Measurements from ENCODE around the gene NRP1. TPM values are rescaled to one million over a fixed set of nuclear protein-coding genes. Genes with fewer than 3 reads are reported as not detected.

NRP1 gene
- polyA plus RNA-seq, 3 donors = 1.1 to 1.7 (median 1.3) TPM

DNA sequence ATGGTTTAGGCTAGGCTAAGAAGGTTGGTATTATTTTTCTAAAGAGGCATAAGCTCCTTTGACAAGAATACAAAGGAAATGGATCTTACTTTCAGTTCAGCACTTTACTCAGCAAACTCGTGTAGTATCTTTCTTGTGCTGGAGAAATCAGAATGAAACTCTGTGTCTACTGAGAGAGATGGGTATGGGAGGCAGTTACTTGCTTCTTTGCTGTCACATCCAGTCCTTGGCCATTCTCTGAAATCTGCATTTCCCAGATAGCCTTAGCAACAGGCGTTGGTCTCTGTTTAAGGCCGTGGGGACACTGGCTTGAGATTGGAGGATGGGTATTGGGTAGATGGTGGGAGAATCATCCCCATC is 180.5 kb downstream of the NRP1 start:
- no peaks in the 10 kb centered on the region for H4K20me1 ChIP-seq (ENCODE audit: insufficient read depth, low read length)
- H3K79me2 ChIP-seq (ENCODE audit: insufficient read depth, low read length) = no peaks in the 10 kb centered on the region
- DNase-seq = no peak
- no peaks in the 10 kb centered on the region for H3K9me3 ChIP-seq (replicated peaks in 1 of 2; ENCODE audit: control insufficient read depth in 1 of 2, insufficient read depth in 1 of 2, low read length in 2 of 2)
- Mint-ChIP-seq H3K27ac (no peak overlapping the region), H3K9me3 (peaks cover 0 to 3% (median 0%) of the 10 kb centered on the region in 7 donors), H3K36me3 (no peaks in the 10 kb centered on the region), H3K27me3 (ENCODE audit: low read depth in 3 of 3) (peaks cover 3 to 4% (median 3%) of the 10 kb centered on the region in 3 donors), H3K4me1 (peaks cover 5% of the 10 kb centered on the region), H3K4me3 (no peak overlapping the region)
- intact Hi-C loops (cut with micrococcal nuclease) = no loop called here
- no peaks in the 10 kb centered on the region for H3K27me3 ChIP-seq (ENCODE audit: control insufficient read depth in 2 of 2, insufficient read depth in 2 of 2, low read length in 2 of 2)
- no peaks in the 10 kb centered on the region for H3K36me3 ChIP-seq (replicated peaks in 1 of 2; ENCODE audit: control insufficient read depth in 1 of 2, insufficient read depth in 2 of 2, low read length in 2 of 2)
- no peak overlapping the region for H3K4me2 ChIP-seq (replicated peaks; ENCODE audit: extremely low read depth, low read length, poor library complexity, severe bottlenecking)
- H3K27ac ChIP-seq (ENCODE audit: low read depth in 1 of 2, low read length in 2 of 2) = no peak overlapping the region
- H3K4me3 ChIP-seq (replicated peaks in 1 of 3; ENCODE audit: low read depth in 2 of 3, low read length in 3 of 3) = no peak overlapping the region
- TF ChIP-seq, protein P1, sequence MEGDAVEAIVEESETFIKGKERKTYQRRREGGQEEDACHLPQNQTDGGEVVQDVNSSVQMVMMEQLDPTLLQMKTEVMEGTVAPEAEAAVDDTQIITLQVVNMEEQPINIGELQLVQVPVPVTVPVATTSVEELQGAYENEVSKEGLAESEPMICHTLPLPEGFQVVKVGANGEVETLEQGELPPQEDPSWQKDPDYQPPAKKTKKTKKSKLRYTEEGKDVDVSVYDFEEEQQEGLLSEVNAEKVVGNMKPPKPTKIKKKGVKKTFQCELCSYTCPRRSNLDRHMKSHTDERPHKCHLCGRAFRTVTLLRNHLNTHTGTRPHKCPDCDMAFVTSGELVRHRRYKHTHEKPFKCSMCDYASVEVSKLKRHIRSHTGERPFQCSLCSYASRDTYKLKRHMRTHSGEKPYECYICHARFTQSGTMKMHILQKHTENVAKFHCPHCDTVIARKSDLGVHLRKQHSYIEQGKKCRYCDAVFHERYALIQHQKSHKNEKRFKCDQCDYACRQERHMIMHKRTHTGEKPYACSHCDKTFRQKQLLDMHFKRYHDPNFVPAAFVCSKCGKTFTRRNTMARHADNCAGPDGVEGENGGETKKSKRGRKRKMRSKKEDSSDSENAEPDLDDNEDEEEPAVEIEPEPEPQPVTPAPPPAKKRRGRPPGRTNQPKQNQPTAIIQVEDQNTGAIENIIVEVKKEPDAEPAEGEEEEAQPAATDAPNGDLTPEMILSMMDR (IDR thresholded peaks at IDR 0.05) = no peak
- no peak overlapping the region for H3K9ac ChIP-seq (ENCODE audit: insufficient read depth, low read length, poor library complexity, severe bottlenecking)
- 80% methylated on average over 1 of the region's 3 CpGs for WGBS (ENCODE audit: insufficient coverage)
- no peak overlapping the region for H2AFZ ChIP-seq (ENCODE audit: insufficient read depth, low read depth, low read length, poor library complexity, severe bottlenecking)
- H3K4me1 ChIP-seq (ENCODE audit: control insufficient read depth in 1 of 2, insufficient read depth in 2 of 2, low read length in 2 of 2) = peaks cover 0 to 3% of the 10 kb centered on the region in 2 donors

DNA sequence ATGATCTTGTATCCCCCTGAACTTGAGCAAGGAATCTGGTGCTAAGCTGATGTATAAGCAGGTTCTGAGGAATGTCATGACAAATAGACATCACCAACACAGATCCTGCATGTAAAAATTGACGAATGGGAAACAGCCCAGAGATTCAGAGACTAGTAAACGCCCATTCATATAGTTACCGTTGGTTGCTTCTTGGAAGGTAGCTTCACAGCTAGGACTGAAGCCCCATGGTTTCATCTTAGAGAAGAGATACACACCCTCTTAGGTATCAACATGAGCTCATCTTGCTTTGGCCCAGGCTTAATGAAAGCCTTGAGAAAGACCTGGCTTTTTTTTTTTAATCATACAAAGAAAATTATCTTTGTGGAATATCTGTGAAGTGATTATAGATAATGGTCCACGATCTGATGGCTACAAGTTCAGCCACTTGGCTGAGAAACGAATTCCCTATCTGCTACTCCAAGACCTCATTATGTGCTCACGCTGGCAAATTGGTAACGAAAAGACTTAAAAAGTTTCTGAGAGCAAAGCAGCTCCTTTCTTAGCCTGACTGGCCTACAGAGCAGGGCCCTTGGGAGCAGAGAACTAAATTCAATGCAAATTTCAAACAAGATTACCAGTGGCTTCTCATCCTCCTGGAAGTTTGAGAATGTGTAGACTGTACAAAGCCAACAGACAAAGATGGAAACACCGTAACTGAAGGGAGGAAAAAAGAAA is 181.1 kb downstream of the NRP1 start:
- Histone ChIP-seq H3K79me2 (ENCODE audit: insufficient read depth, low read length) (no peaks in the 10 kb centered on the region), H2AFZ (ENCODE audit: insufficient read depth, low read depth, low read length, poor library complexity, severe bottlenecking) (no peak overlapping the region), H3K4me2 (replicated peaks; ENCODE audit: extremely low read depth, low read length, poor library complexity, severe bottlenecking) (no peak overlapping the region), H4K20me1 (ENCODE audit: insufficient read depth, low read length) (no peaks in the 10 kb centered on the region), H3K4me3 (replicated peaks in 1 of 3; ENCODE audit: low read depth in 2 of 3, low read length in 3 of 3) (no peak overlapping the region), H3K4me1 (ENCODE audit: control insufficient read depth in 1 of 2, insufficient read depth in 2 of 2, low read length in 2 of 2) (peaks cover 0 to 3% of the 10 kb centered on the region in 2 donors), H3K36me3 (replicated peaks in 1 of 2; ENCODE audit: control insufficient read depth in 1 of 2, insufficient read depth in 2 of 2, low read length in 2 of 2) (no peaks in the 10 kb centered on the region), H3K27ac (ENCODE audit: low read depth in 1 of 2, low read length in 2 of 2) (no peak overlapping the region), H3K9ac (ENCODE audit: insufficient read depth, low read length, poor library complexity, severe bottlenecking) (no peak overlapping the region), H3K9me3 (replicated peaks in 1 of 2; ENCODE audit: control insufficient read depth in 1 of 2, insufficient read depth in 1 of 2, low read length in 2 of 2) (no peaks in the 10 kb centered on the region), H3K27me3 (ENCODE audit: control insufficient read depth in 2 of 2, insufficient read depth in 2 of 2, low read length in 2 of 2) (no peaks in the 10 kb centered on the region)
- WGBS (ENCODE audit: insufficient coverage) = 95% methylated on average over 4 of the region's 8 CpGs
- Mint-ChIP-seq H3K27me3 (ENCODE audit: low read depth in 3 of 3) (peaks cover 3 to 4% (median 3%) of the 10 kb centered on the region in 3 donors), H3K9me3 (peaks cover 0 to 6% (median 0%) of the 10 kb centered on the region in 7 donors), H3K4me1 (peaks cover 5% of the 10 kb centered on the region), H3K27ac (no peak overlapping the region), H3K4me3 (no peak overlapping the region), H3K36me3 (no peaks in the 10 kb centered on the region)
- intact Hi-C loops (cut with micrococcal nuclease) = no loop called here
- TF ChIP-seq, protein P1 (IDR thresholded peaks at IDR 0.05) = no peak
- no peak for DNase-seq
